B cell (primary cell): ENCODE measurements around the gene CNPY3.
"Not testable (repeated sequence)": the region's sequence is repeated elsewhere in the genome, so short reads cannot be mapped to it uniquely, and the experiment has no call there.

Experiments used
- CTCF ChIP-seq: fragments of 200-600 bp; IDR thresholded peaks from one replicate; pipeline ENCODE4 v1.8.0; 2022; ENCODE audit warnings: antibody characterized with exemption, mild to moderate bottlenecking
- EZH2 ChIP-seq: IDR thresholded peaks from 2 replicates; pipeline ENCODE4 v1.6.1; 2012; ENCODE audit warnings: borderline replicate concordance, low read depth, mild to moderate bottlenecking, moderate library complexity, low read length; ENCODE audit not compliant: insufficient read depth, poor library complexity, severe bottlenecking

GRCh38 chr6:42880240-42880817 lies 49.0 kb upstream of the CNPY3 start:
- TF ChIP-seq CTCF, EZH2: not testable (repeated sequence)
